Medulla oblongata (tissue), 1 donor: ENCODE data around the gene DENND5A.
"Not testable (repeated sequence)": the region's sequence is repeated elsewhere in the genome, so short reads cannot be mapped to it uniquely, and the experiment has no call there.

Experiments used
- DNase-seq: peaks from one replicate; pipeline ENCODE4 v3.0.0-alpha.2; 2015; ENCODE audit errors: extremely low spot score

The DENND5A gene

GRCh38 chr11:9097186-9097943 is 167.8 kb downstream of the DENND5A start:
- not testable (repeated sequence) for DNase-seq

- DNase-seq: no peak
These were observed 168.7 kb downstream of the DENND5A start for GRCh38 chr11:9096427-9096826.

- DNase-seq: no peak
These were observed 169.7 kb downstream of the DENND5A start for GRCh38 chr11:9095421-9095820.

GRCh38 chr11:9094420-9094819 is 170.7 kb downstream of the DENND5A start:
- no peak for DNase-seq

GRCh38 chr11:9092853-9093778 is 172.0 kb downstream of the DENND5A start:
- DNase-seq: peak; percentile 7

GRCh38 chr11:9092072-9092471 is 173.1 kb downstream of the DENND5A start:
- DNase-seq: no peak

GRCh38 chr11:9091044-9091922 is 173.9 kb downstream of the DENND5A start, which contains the start of gene SCUBE2:
TSS of gene SCUBE2 (minus strand) at chr11:9091599. CDS start at chr11:9091528, 71 bp downstream.
- DNase-seq: no peak

- no peak for DNase-seq
These were observed 174.6 kb downstream of the DENND5A start for GRCh38 chr11:9090488-9091043.

- no peak for DNase-seq
These were observed 175.5 kb downstream of the DENND5A start for GRCh38 chr11:9089636-9090035.

- no peak for DNase-seq
These were observed 176.1 kb downstream of the DENND5A start for GRCh38 chr11:9089061-9089460.
